ENCODE measurements around the gene SLC4A3. TPM values are rescaled to one million over a fixed set of nuclear protein-coding genes. Genes with fewer than 3 reads are reported as not detected.

The SLC4A3 gene
- total RNA-seq, 2 donors from 2014 or later = 270 to 502 TPM

- no peaks in the 10 kb centered on the region for H3K9me3 ChIP-seq
- DNase-seq (ENCODE audit: low spot score) = peak; percentile 28
- no peak overlapping the region for H3K4me3 ChIP-seq
- H3K27me3 ChIP-seq = no peaks in the 10 kb centered on the region
- no peaks in the 10 kb centered on the region for H3K36me3 ChIP-seq
- H3K27ac ChIP-seq = peak overlapping the region in 1 of 2 donors; percentile 40
- no peaks in the 10 kb centered on the region for H3K4me1 ChIP-seq
- no peak for TF ChIP-seq CTCF (IDR thresholded peaks at IDR 0.05)
These were observed 47.8 kb downstream of the SLC4A3 start for GRCh38 chr2:219675221-219675620.

- no peak for DNase-seq (ENCODE audit: low spot score)
- Histone ChIP-seq H3K27ac (no peak overlapping the region), H3K4me3 (no peak overlapping the region), H3K4me1 (no peaks in the 10 kb centered on the region), H3K9me3 (no peaks in the 10 kb centered on the region), H3K27me3 (no peaks in the 10 kb centered on the region), H3K36me3 (no peaks in the 10 kb centered on the region)
- no peak for TF ChIP-seq CTCF (IDR thresholded peaks at IDR 0.05)
These were observed 49.2 kb downstream of the SLC4A3 start for GRCh38 chr2:219676586-219676985.

- no peak for TF ChIP-seq CTCF (IDR thresholded peaks at IDR 0.05)
- Histone ChIP-seq H3K4me3 (no peak overlapping the region), H3K36me3 (no peaks in the 10 kb centered on the region), H3K27me3 (no peaks in the 10 kb centered on the region), H3K27ac (no peak overlapping the region), H3K9me3 (no peaks in the 10 kb centered on the region), H3K4me1 (peaks cover 0 to 6% of the 10 kb centered on the region in 2 donors)
- no peak for DNase-seq (ENCODE audit: low spot score)
These were observed 51.6 kb downstream of the SLC4A3 start for GRCh38 chr2:219679041-219679440.

- Histone ChIP-seq H3K4me1 (peaks cover 0 to 6% of the 10 kb centered on the region in 2 donors), H3K36me3 (no peaks in the 10 kb centered on the region), H3K27ac (no peak overlapping the region), H3K27me3 (no peaks in the 10 kb centered on the region), H3K9me3 (no peaks in the 10 kb centered on the region), H3K4me3 (no peak overlapping the region)
- no peak for TF ChIP-seq CTCF (IDR thresholded peaks at IDR 0.05)
- DNase-seq (ENCODE audit: low spot score) = no peak
These were observed 52.1 kb downstream of the SLC4A3 start for GRCh38 chr2:219679571-219679970.

GRCh38 chr2:219680958-219681693, 53.7 kb downstream of the SLC4A3 start:
- Histone ChIP-seq H3K27ac (peak overlapping the region in 1 of 2 donors; percentile 30), H3K36me3 (no peaks in the 10 kb centered on the region), H3K4me3 (no peak overlapping the region)

More at GRCh38 chr2:219680958-219681693, 53.7 kb downstream of the SLC4A3 start:
- Histone ChIP-seq H3K4me1 (peaks cover 0 to 6% of the 10 kb centered on the region in 2 donors), H3K9me3 (no peaks in the 10 kb centered on the region), H3K27me3 (no peaks in the 10 kb centered on the region)
- TF ChIP-seq CTCF (IDR thresholded peaks at IDR 0.05) = no peak
- no peak for DNase-seq (ENCODE audit: low spot score)

Data from right atrium auricular region (tissue), 2 donors.